HG03108 (cell line): ENCODE data around the gene OPHN1.

Experiments used
- ATAC-seq: cut with Tn5 transposase; IDR thresholded peaks from one replicate; pipeline ENCODE4 v1.9.1; 2021; ENCODE audit warnings: moderate library complexity; ENCODE audit not compliant: unreplicated experiment

Gene OPHN1

DNA sequence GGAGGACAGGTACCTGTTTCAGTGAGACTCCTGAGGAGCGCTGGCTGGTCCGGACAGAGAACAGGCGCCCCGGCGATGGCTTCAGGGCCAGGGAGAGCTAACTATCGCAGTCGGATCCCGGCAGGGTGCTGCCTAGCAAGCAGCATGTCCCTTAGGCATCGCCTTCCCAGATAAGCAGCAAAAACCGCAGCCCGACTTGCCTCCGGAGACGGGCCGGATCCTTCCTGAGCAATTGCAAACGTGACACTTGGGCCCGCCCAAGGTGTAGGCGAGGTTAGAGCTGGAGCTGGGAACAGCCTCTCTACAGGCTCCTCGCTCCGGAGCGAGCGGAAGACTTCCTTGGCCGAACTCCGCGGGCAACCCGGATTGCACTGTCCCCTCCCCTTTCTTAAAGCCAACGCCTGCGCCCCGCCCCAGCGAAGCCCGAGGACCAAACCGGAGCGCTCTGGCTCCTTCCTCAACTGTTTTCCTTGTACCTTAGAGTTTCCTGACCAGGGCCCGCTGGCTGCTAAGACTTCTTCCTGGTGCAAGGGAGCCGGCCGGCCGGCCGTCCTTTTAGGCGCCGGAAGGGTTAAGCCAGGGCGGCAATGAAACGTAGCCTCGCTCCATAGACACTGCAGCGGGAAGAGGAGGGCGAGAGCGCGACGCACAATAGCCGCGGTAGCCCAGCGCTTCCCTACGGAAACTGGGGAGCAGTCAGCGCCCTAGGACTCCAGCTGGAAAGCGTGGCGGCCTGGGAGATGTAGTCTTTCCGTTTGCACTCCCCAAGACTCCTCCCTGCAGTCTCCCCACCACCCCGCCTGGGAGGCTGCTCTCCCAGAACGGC lies at the start of gene OPHN1:
Gene OPHN1, minus strand, starts transcription at position 341 of the 826 bp plus-strand sequence. CDS start 475 bp downstream, outside the sequence.
- no peak for ATAC-seq

DNA sequence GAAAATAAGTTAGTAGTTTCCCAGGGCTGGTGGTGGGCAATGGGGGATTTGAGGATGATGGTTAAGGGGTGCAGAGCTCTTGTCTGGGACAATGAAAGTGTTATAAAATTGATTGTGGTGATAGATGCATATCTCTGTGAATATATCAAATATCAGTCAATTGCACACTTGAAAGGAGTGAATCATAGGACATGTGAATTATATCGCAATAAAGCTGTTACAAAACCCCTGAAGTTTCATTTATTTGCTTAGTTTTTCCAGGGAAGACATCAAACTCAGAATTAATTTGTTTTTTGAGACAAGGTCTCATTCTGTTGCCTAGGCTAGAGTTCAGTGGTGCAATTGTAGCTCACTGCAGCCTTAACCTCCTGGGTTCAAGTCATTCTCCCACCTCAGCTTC lies 47.7 kb upstream of the OPHN1 start:
- ATAC-seq, result no peak

DNA sequence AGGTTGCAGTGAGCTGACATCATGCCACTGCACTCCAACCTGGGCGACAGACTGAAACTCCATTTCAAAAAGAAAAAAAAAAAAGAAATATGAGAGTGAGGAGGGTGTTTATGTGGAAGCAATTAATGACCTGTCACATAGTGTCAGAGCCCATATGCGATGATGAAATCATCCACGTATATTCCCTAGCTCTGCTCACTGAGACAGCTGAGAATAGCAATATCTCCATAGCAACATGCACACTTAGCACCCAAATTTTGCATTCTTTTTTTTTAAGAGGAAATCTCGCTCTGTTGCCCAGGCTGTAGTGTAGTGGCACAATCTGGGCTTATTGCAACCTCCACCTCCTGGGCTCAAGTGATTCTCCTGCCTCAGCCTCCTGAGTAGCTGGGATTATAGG lies 31.5 kb upstream of the OPHN1 start:
- ATAC-seq, result no peak

DNA sequence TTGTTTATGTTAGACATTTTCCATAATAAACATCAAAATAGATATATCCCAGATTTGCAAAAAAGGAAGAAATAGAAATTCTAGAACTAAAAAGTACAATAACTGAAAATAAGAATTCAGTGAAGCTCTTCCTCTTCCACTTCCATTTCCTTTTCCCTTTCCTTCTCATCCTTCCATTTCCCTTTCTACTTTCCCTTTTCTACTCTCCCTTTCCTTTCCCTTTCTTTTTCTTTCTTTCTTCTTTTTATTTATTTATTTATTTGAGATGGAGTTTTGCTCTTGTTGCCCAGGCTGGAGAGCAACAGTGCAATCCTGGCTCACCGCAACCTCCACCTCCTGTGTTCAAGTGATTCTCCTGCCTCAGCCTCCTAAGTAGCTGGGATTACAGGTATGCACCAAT lies 30.6 kb upstream of the OPHN1 start:
- no peak for ATAC-seq

DNA sequence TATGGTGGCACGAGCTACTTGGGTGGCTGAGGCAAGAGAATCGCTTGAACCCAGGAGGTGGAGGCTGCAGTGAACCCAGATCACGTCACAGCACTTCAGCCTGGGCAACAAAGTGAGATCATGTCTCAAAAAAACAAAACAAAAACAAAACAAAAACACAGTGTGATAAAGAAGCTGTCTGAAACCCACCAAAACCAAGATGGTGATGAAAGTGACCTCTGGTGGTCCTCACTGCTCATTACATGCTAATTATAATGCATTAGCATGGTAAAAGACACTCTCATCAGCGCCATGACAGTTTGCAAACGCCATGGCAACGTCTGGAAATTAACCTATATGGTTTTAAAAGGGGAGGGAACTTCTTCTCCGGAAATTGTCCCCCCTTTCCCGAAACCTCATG lies 29.4 kb upstream of the OPHN1 start:
- ATAC-seq, result no peak

GRCh38 chrX:68462197-68462596 lies 28.9 kb upstream of the OPHN1 start:
- ATAC-seq, result no peak

- no peak for ATAC-seq
Observed at GRCh38 chrX:68461576-68461975, 28.3 kb upstream of the OPHN1 start.

- no peak for ATAC-seq
Observed at GRCh38 chrX:68461093-68461492, 27.8 kb upstream of the OPHN1 start.

- no peak for ATAC-seq
Observed at GRCh38 chrX:68455151-68455510, 21.8 kb upstream of the OPHN1 start.

DNA sequence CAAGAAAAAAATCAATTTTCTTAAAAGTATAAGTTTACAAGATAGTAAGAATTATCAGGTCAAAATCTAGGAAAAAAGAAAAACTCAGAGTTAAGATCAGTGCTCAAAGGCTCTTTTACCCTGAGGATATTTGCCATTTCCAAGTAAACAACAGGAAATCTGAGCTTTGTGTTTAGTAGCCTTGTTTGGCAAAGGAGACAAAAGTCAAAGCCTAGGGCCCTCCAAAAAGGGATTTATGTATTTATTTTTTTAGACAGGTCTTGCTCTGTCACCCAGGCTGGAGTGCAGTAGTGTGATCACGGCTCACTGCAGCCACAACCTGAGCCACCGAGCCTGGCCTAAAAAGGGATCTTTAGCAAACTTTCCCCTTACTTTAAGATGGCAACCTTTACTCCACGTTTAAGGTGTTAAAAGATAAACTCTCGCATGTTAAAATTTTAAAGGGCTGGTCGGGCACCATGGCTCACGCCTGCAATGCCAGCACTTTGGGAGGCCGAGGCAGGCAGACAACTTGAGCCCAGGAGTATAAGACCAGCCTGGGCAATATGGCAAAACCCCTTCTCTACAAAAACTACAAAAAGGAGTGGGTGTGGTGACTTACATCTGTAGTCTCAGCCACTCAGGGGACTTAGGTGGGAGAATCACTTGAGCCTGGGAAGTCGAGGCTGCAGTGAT lies 21.3 kb upstream of the OPHN1 start:
- no peak for ATAC-seq

DNA sequence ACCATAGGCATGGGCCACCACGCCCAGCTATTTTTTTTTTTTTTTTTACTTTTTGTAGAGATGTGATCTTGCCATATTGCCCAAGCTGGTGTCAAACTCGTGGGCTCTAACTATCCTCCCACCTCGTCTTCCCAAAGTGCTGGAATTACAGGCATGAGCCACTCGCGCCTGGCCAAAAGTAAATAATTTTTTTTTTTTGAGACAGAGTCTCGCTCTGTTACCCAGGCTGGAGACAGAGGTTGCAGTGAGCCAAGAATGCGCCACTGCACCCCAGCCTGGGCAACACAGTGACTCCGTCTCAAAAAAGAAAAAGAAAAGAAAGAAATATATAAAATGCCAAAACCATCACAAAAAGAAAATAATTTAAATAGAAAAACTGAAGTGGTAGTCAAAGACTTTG lies 18.4 kb upstream of the OPHN1 start:
- ATAC-seq, result no peak

GRCh38 chrX:68443155-68443868 lies 10.0 kb upstream of the OPHN1 start:
- no peak for ATAC-seq

DNA sequence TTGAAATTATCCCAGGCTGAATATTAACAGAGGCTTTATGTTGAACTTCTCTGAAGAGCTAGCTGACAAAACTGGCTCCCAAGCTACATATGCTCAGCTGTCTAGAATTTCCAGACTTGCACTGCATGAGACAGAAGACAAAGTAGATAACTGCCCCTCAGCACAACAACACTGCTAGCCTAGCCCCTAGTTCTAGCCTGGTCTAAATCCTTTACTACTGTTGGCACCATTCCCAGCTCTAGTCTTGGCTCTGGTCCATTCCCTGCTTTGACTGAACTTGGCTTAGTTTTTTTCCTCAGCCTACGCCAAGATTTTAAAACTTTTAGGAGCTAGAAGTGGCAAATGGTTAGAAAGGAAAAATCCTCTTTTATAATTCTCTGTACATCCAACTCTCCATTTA lies 7.6 kb upstream of the OPHN1 start:
- no peak for ATAC-seq

DNA sequence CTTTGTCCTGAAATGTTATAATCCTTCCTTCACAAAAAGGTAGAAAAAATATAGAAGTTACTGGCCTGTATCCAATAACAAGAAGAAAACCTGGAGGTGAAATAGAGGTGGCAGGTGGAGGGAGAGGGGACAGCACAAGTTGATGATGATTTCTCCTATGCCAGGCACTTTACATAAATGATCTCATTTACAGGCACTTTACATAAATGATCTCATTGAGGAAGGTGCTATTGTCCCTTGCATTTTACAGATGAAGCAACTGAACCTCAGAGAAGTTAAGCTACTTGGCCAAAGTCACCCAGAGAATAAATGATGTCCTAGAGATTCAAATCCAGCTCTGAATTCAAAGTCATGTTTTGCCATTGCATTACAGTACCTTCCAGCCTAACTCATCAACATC lies 7.1 kb upstream of the OPHN1 start:
- ATAC-seq, result no peak

DNA sequence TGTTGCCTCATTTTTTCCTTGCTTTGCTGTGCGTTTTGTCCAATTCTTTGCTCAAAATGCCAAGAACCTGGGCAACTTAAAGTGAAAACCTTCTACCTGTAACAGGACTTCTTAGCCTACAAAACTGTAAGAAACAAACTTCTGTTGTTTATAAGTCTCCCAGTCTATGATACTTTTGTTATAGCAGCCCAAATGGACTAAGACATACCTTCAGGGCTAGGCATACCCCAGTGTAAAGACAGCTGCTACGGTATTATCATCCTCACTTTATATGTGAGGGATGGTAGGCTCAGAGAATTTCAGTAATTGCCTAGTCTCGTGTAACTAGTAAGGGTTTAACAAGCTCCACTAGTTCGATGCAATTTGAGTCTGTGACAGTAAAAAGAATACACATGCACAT lies 6.0 kb upstream of the OPHN1 start:
- no peak for ATAC-seq

DNA sequence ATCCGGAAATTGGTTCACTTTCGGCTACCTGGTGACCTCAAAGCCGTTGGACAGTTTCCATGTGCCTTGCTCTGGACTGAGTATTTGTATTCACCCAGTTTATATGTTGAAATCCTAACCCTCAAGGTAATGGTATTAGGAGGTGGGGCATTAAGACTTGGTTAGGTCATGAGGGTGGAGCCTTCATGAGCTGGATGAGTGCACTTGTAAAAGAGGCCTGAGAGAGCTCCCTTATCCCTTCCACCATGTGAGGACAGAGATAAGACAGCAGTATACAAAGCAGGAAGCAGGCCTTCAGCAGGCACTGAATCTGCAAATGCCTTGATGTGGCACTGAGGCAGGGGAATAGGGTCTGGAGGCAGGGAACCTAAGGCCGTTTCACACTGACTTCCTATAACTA lies 5.3 kb upstream of the OPHN1 start:
- no peak for ATAC-seq

- no peak for ATAC-seq
Observed at GRCh38 chrX:68433981-68434299, 645 bp upstream of the OPHN1 start.

GRCh38 chrX:68432648-68433047 lies 647 bp downstream of the OPHN1 start:
- ATAC-seq, result no peak

- ATAC-seq, result no peak
Observed at GRCh38 chrX:68431836-68432235, 1.5 kb downstream of the OPHN1 start.

GRCh38 chrX:68429216-68429615 lies 4.1 kb downstream of the OPHN1 start:
- ATAC-seq, result no peak

DNA sequence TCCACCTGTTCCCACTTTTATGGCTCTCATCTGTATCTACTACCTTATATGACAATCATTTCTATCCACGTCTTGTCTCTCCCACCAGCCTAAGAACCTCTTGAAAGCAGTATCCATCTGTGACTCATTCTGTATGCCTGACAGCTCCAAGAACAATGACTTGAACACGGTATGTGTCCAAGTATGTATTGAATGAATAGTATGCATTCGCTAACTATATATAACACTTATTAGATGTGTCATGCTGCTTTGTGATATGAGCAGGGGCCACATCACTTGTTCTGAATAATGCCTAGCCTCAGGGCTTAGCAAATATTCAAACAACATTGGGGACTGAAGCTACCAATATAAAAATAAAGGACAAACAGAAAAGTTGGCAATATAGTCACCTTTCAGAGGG lies 4.9 kb downstream of the OPHN1 start:
- ATAC-seq, result no peak

DNA sequence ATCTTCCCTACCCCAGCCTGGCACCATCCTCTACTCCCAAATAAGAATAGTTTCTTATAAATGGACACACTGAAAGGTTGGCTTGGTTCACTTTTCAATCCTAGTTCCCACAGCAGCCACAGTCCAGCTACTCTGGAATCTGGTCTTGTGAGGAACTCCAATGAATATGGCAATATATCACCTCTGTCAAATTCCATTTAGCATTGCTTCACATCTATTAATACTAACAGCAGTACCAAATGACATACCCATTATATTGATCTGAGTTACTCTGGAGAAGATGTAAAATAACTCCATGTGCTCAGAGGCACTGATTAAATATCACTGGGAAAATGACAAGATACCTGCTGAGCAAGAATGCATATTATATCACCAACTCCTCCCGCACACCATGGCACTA lies 8.6 kb downstream of the OPHN1 start:
- no peak for ATAC-seq
